ENCODE data around the gene GRIP2. TPM values are rescaled to one million over a fixed set of nuclear protein-coding genes. Genes with fewer than 3 reads are reported as not detected.

Gene GRIP2
- total and polyA plus RNA-seq, 9 of the 15 experiments (the other 6 are each of a cell fraction or from before 2014, with no cell fraction given): 0.01 TPM; not detected in 7

DNA sequence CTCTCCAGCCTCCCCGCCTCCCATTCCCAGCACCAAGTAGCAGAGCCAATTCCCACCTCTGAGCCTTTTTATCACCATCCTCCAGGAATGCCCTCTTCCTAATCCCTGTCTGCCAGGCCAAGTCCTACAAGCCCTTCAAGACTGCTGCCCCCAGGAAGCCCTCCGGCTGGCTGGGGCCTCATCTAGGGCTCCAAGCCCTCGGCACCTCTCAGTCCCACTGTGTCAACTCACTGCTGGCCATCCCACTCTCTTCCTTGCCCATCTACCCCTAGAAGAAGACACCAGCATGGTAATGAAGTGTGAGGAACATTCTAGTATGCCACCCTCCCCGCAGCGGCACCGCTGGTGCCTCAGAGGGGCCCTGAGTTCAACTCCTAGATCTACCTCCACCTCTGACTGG lies 10.0 kb upstream of the GRIP2 start:
- no TSS peak for BruUV-seq (replicated peaks)
- no peak for FAIRE-seq

More for the DNA sequence above, 10.0 kb upstream of the GRIP2 start:
- intact Hi-C loops (cut with micrococcal nuclease) (no loop called here), in situ Hi-C loops (cut with MboI) (no loop called here)
- ATAC-seq (no peak), DNase-seq (ENCODE audit: extremely low read depth in 1 of 4, low spot score in 3 of 4) (no peak)
- no peaks in the 10 kb centered on the region for H3K36me3 ChIP-seq (ENCODE audit: control insufficient read depth, insufficient read depth, low read length)
- no peak overlapping the region for H3K9ac ChIP-seq (ENCODE audit: insufficient read depth in 1 of 2, low read depth in 2 of 2, low read length in 2 of 2)
- H3K4me3 ChIP-seq: no peak overlapping the region
- H2AFZ ChIP-seq (ENCODE audit: low read depth, low read length): no peak overlapping the region
- H3K79me2 ChIP-seq (ENCODE audit: control insufficient read depth, insufficient read depth, low read length): no peaks in the 10 kb centered on the region
- peaks cover 22 to 67% of the 10 kb centered on the region in 2 experiments for H3K27me3 ChIP-seq (ENCODE audit: control insufficient read depth in 2 of 2, insufficient read depth in 2 of 2, low read length in 2 of 2)
- WGBS (ENCODE audit: insufficient coverage, low coverage, missing lambda C conversion rate): 2% methylated on average over 6 of the region's 6 CpGs
- H3K27ac ChIP-seq (ENCODE audit: extremely low read depth, low read depth, low read length): no peak overlapping the region
- no peaks in the 10 kb centered on the region for H3K9me1 ChIP-seq (ENCODE audit: control insufficient read depth, insufficient read depth, low read length)
- no peaks in the 10 kb centered on the region for H3K9me3 ChIP-seq (replicated peaks; ENCODE audit: control insufficient read depth, insufficient read depth, low read depth, low read length)
- H4K20me1 ChIP-seq (replicated peaks; ENCODE audit: control insufficient read depth, insufficient read depth, low read length): peaks cover 24% of the 10 kb centered on the region
- TF ChIP-seq MLLT1 (IDR thresholded peaks at IDR 0.05): no peak
- no peak for TF ChIP-seq NCOA4 (IDR thresholded peaks at IDR 0.05; ENCODE audit: partially characterized antibody)
- TF ChIP-seq MED1 (CRISPR knock-in tag; IDR thresholded peaks at IDR 0.05; ENCODE audit: borderline replicate concordance): no peak
- TF ChIP-seq MNT (conservative IDR thresholded peaks at IDR 0.05): no peak
- no peak for TF ChIP-seq ZNF444 (CRISPR knock-in tag; IDR thresholded peaks at IDR 0.05)
- TF ChIP-seq PCBP2 (IDR thresholded peaks at IDR 0.05; ENCODE audit: low read depth, low read length, poor library complexity, severe bottlenecking): no peak
- TF ChIP-seq NFATC3 (IDR thresholded peaks at IDR 0.05): no peak
- TF ChIP-seq LCOR (CRISPR knock-in tag; IDR thresholded peaks at IDR 0.05): no peak
- no peak for TF ChIP-seq HNRNPL (IDR thresholded peaks at IDR 0.05; ENCODE audit: low read depth, low read length)
- TF ChIP-seq PHF21A (IDR thresholded peaks at IDR 0.05; ENCODE audit: borderline replicate concordance, low read depth): no peak
- no peak for TF ChIP-seq C11orf30 (IDR thresholded peaks at IDR 0.05; ENCODE audit: low read depth)
- no peak for TF ChIP-seq SRSF3 (IDR thresholded peaks at IDR 0.05; ENCODE audit: insufficient read depth, low read length)
- no peak for TF ChIP-seq SMARCA4 (IDR thresholded peaks at IDR 0.05)
- H3K4me2 ChIP-seq (ENCODE audit: insufficient read depth, low read length): no peak overlapping the region
- POLR2A ChIA-PET: interaction anchor here (0.7 to 3.3 kb wide), 4 partner anchors 10 to 317 kb away, joined by 3 to 17 read pairs (median 5); no protein-coding TSS in a partner anchor
- H3K4me1 ChIP-seq (replicated peaks in 1 of 2; ENCODE audit: control insufficient read depth in 2 of 2, insufficient read depth in 2 of 2, low read length in 2 of 2): peaks cover 0 to 9% of the 10 kb centered on the region in 2 experiments; a peak in 2 of 5 replicates
- CTCF ChIA-PET (ENCODE audit: low intra/inter-chr PET ratio): interaction anchor here (0.6 kb wide), 1 partner anchor 41 kb away, joined by 3 read pairs; no protein-coding TSS in a partner anchor

Measured in K562 (cell line).